Measurements from ENCODE around the gene AEBP2.

- no peak for TF ChIP-seq CTCF (IDR thresholded peaks at IDR 0.05)
- no peak for TF ChIP-seq ZFX (IDR thresholded peaks at IDR 0.05; ENCODE audit: borderline replicate concordance)
Measured at GRCh38 chr12:19431407-19432308, 7.6 kb upstream of the AEBP2 start.
